Gastroesophageal sphincter (tissue), 3 donors: ENCODE results near the gene BMPR1A.

Experiments used
- CTCF ChIP-seq, 4 experiments: fragments of 200-600 bp in 2 of 4; fragments of 450-650 bp in 2 of 4; sonication (generic) in 1 of 4; IDR thresholded peaks; one replicate each; pipeline ENCODE4 v1.5.1; 2017 to 2019; ENCODE audit warnings: antibody characterized with exemption in 4 of 4, mild to moderate bottlenecking in 2 of 4, moderate library complexity in 2 of 4
- EP300 ChIP-seq: sonication (generic); formaldehyde crosslinking; IDR thresholded peaks from one replicate; pipeline ENCODE4 v1.6.1; 2017; ENCODE audit warnings: antibody characterized with exemption, mild to moderate bottlenecking
- POLR2A ChIP-seq, 2 donors: fragments of 450-650 bp; IDR thresholded peaks; one replicate each; pipeline ENCODE4 v1.6.1; 2017; ENCODE audit warnings: antibody characterized with exemption in 2 of 2, mild to moderate bottlenecking in 2 of 2, moderate library complexity in 1 of 2
- POLR2AphosphoS5 ChIP-seq: sonication (generic); formaldehyde crosslinking; IDR thresholded peaks from one replicate; pipeline ENCODE4 v1.6.1; 2017; ENCODE audit warnings: antibody characterized with exemption

GRCh38 chr10:86868353-86868752 is 111.9 kb downstream of the BMPR1A start:
- TF ChIP-seq CTCF (IDR thresholded peaks at IDR 0.05) (no peak), POLR2AphosphoS5 (no peak), EP300 (no peak), POLR2A (IDR thresholded peaks at IDR 0.05) (no peak)
